Endometrial microvascular endothelial cells (primary cell): ENCODE data around the gene SLC1A5. TPM values are rescaled to one million over a fixed set of nuclear protein-coding genes. Genes with fewer than 3 reads are reported as not detected.

Source experiments
- in situ Hi-C: cut with HindIII; loops from 2 replicates; pipeline ENCODE4 v1.10.0; 2017; ENCODE audit warnings: low sequenced_read_pairs, low pct_unique_long_range_greater_than_20kb; ENCODE audit errors: inconsistent ontology term
- total RNA-seq: library from RNA; depleted of rRNA; stranded (reverse); fragments of >200 nt; gene quantifications from one replicate; pipeline ENCODE4 v1.2.3, GENCODE V29; 2015; ENCODE audit errors: inconsistent ontology term

The SLC1A5 gene
- total RNA-seq, 1 donor from 2014 or later, result 138 TPM

GRCh38 chr19:46753420-46754155 is 34.8 kb downstream of the SLC1A5 start:
- in situ Hi-C loops, result no loop called here

DNA sequence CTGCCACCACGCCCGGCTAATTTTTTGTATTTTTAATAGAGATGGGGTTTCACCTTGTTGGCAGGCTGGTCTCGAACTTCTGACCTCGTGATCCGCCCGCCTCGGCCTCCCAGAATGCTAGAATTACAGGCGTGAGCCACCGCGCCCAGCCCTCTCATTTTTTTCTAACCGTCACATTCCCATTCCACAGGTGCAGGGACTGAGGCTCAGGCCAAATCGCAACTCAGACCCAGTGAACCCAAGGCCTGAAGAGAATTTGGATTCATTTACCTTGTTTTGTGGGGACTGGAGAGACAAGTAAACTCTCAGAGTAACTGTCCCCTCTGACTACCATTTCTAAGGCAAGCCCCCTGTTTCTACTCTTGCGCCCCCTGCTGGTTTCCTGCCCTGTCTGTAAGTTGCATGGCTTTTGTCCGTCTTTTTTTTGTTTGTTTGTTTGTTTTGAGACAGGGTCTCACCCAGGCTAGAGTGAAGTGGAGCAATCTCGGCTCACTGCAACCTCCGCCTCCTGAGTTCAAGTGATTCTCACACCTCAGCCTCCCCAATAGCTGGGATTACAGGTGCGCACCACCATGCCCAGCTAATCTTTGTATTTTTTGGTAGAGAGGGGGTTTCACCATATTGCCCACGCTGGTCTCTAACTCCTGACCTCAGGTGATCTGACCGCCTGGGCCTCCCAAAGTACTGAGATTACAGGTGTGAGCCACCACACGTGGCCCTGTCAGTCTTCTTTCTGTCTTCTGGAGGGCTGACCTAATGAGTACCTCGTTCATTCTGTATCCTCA is 39.9 kb downstream of the SLC1A5 start:
- in situ Hi-C loops, result no loop called here

DNA sequence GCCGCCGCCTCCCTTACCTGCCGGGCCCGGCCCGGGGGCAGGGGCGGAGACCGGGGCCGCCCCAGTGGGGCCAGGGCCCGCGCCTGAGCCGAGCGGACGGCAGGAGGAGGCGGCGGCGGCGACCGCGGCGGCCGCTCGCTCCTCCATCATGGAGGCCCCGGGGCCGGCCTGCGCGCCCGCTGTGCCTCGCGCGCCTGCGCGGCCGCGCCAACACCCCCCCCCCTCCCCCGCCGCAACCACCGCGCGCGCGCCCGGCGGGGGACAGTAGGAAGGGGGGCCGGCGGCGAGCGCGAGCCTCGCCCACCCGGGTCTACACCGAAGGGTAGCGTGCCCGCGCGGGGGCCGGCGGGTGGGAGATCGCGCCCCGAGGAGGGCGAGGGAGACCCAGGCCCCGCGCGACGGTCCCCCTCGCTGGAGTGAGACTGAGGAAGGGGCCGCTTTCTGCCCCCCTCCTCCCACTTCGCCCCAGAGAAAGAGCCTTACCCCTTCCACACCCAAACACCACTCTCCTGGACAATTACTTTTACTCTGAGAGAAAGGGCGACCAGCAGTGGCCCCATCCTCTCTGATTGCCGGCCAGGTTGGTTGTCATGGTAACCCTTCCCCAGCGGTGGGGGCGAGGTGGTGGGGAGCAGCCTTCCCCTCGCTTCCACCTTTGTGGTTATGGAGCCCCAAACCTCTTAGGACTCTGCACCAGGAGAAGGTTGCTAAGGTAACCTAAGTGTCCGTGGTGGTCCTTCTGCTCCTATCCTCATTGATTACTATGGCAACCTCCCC is 41.9 kb downstream of the SLC1A5 start, which contains the start of gene STRN4:
TSS of gene STRN4 (minus strand) at position 170 of the 777 bp plus-strand sequence. CDS start at position 150, 20 bp downstream.
- in situ Hi-C loops, result no loop called here

- in situ Hi-C loops, result no loop called here
Observed at GRCh38 chr19:46745521-46746280, 42.7 kb downstream of the SLC1A5 start, which contains the start of gene FKRP. TSS of gene FKRP (plus strand) at chr19:46746057. CDS start at chr19:46755451, 9,394 bp downstream.

GRCh38 chr19:46745030-46745429 is 43.4 kb downstream of the SLC1A5 start:
- in situ Hi-C loops, result no loop called here

DNA sequence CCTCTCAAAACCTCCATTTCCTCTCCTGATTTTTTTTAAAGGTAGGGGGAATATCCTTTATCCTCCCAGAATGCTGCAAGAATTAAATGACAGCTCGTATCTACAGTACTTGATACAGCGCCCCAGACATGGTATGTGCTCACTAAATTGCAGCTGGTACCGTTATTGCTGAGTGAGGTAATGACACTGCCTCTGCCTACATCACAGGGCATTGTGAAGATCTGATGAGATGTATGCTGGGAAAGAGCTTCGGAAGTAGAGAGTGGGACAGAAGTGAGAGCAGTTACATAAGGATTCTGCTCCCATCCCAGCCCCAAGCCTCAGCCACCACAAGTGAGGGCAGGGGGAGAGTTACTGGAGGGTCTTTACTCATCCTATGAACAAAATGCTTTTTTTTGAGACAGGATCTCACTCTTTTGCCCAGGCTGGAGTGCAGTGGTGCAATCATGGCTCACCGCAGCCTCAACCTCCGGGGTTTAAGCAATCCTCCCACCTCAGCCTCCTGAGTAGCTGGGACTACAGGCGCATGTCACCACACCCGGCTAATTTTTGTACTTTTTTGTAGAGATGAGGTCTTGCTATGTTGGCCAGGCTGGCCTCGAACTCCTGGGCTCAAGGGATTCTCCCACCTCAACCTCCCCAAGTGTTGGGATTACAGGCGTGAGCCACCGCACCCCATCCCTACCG is 44.2 kb downstream of the SLC1A5 start:
- in situ Hi-C loops, result no loop called here

GRCh38 chr19:46742926-46743480 is 45.4 kb downstream of the SLC1A5 start:
- in situ Hi-C loops, result no loop called here

- in situ Hi-C loops, result no loop called here
Observed at GRCh38 chr19:46741447-46741846, 46.9 kb downstream of the SLC1A5 start.

DNA sequence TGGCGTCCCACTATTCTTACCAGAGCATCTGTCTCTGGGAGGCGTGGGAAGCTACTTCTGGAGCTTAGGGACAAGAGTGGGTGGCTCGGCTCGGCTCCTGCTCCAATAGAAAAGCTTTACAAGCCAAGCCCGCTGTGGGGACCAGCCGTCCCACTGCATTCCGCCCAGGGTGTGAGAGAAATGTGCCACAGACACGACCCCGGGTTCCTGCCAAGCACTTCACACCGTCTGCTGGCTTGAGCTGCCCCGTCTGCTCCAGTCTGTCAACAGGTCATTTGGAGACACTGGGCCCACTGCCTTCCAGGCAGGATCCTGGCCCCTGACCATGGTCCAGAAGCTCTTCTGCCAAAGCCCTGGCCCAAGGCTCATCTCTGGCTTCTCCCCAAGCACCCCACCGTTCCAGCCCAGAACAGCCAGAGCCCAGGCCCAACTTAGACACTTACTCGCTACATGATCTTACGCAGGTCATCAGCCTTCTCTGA is 49.1 kb downstream of the SLC1A5 start:
- in situ Hi-C loops, result no loop called here

DNA sequence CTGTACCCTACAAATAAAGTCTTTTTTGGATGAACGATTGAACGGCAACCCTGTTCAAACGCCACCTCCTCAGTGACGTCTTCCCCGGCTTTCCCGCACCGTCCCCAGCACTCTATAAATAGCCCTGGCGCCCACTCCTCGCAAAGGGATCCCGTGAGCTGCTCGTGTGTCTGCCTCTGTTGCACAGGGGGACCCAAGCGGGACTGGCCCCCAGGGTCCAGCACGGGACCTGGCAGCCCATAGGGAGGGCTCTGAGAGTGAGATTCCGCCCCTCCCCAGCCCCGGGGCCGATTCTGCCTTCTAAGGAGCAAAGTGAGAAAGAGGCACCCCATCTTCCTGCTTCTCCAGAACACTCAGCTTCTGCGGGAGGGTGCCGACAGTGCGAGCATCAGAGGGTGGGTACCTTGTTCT is 50.6 kb downstream of the SLC1A5 start:
- in situ Hi-C loops, result no loop called here

DNA sequence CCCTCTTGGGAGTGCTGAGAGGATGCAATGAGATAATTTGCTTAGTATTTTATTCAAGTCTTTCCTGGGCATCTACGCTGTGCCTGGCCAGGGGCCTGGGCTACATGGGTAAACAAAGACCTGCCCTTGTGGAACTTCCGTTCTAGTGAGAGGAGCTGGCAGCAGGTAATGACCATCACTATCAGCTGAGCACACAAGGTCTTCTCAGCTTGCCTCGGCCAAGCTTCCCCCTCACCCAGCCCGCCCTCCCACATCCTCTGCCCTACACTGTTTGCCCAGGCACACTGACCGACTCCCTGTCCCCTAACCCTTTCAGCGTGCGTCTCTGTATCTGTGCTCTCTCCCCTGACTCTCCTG is 51.1 kb downstream of the SLC1A5 start:
- in situ Hi-C loops, result no loop called here

DNA sequence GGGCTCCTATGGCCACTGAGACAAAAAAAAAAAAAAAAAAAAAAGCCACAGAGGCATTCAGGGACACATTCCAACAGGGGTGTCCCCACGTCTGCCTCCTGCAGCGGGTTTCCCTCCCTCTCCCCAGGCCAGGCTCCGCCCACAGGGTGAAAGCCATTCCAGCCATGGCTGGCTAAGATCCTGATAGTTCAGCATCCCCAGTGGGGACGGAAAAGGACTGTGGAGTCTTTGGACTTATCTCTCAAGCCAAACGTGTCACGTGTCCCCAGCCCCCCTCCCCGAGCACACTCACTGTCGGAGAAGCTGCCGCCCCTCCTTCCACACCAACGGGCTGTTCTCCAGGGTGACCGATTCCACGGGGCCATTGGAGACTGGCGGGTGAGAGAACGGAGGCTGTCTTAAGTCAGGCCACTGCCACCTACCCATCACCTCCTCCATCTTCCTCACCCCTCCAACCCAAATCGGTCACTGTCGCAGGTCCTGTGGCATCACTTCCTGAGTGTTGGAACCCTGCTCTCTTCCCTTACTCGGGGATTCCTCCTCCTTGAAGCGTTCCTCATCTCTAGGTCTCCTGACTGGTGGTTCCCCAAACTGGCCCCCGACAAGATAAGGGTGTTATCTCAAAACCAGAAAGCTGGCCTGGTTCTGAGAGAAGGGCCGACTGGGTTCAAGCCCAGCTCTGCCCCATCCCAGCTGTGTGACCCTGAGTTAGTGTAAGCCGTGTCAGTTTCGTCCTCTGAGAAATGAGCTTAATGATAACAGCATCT is 51.7 kb downstream of the SLC1A5 start:
- in situ Hi-C loops, result no loop called here

DNA sequence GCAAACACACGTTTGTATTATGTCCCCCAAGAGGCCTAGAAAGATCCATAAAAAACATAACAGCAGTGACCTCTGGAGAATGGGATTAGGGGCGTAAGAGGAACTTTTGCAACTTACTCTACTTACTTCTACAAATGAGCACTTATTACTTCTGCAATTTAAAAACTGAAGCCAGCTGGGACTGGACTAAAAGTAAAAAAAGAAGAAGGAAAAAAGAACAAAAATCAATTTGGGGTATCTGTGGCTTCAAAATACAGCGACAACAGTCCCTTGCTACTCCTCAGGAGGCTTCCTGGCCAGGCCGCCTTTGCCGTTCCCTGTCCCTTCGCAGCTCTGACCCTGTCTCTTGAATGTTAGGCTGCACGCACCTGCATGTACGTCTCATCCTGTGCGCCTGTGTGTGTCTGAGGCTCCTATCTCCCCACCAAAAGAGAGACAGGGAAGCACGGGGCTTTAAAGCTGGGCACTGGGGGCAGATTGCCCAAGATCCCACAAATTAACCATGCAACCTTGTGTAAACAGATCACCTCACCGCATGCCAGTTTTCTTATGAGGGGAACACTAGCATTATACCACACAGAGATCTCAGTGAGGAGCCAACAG is 54.6 kb downstream of the SLC1A5 start:
- in situ Hi-C loops, result no loop called here

GRCh38 chr19:46732966-46733689 is 55.3 kb downstream of the SLC1A5 start:
- in situ Hi-C loops, result no loop called here

- in situ Hi-C loops, result no loop called here
Observed at GRCh38 chr19:46732172-46732938, 56.0 kb downstream of the SLC1A5 start.
